Mesenteric fat pad (tissue), 1 donor: ENCODE results near the gene CACNA2D4. TPM values are rescaled to one million over a fixed set of nuclear protein-coding genes. Genes with fewer than 3 reads are reported as not detected.

Experiments
- DNase-seq: peaks from one replicate; pipeline ENCODE4 v3.0.0-alpha.2; 2020; ENCODE audit warnings: low spot score
- total RNA-seq: library from RNA; stranded (reverse); fragmentation: NEBNext Ultra II Directional; extraction: Animal tissue kit (Norgen Biotek cat#: 25700); gene quantifications from one replicate; pipeline ENCODE4 v1.2.1, GENCODE V29; 2021
- donor health status: DM: yes; HTN: yes; CAD: no.

CACNA2D4 gene
- total RNA-seq, 1 donor from 2014 or later, result 8.8 TPM

DNA sequence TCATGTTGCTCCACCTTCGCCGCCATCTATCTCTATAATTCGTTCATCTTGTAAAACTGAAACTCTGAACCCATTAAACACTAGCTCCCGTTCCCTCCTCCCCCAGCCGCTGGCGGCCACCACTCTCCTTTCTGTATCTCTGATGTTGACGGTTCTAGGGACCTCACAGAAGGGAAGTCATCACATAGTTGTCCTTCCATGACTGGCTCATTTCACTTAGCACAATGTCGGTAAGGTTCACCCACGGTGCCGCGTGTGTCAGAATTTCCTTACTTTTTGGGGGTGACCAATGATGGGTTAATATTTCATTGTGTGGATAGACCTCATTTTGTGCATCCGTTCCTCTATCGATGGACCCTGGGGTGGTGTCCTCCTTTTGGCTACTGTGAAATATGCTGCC lies 2.0 kb upstream of the CACNA2D4 start:
- DNase-seq, result no peak

DNA sequence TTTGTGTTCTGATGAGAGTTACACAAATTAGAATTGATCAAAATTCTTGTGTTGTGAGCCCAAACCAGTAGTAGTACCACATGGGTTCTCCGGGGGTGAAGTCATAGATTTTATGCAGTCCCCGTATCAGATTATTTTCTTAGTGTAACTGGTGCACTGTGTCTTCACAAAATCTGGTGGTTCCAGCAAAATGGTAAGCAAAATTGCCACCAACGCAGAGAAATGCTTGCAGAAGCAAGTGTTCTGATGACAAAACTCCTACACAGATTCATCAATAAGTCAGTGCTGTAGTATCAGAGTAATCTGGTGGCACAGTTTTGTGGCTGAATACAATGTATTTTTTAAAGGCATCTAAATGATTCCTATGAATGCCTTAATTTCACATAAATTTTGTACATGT lies 1.3 kb upstream of the CACNA2D4 start:
- DNase-seq, result no peak

DNA sequence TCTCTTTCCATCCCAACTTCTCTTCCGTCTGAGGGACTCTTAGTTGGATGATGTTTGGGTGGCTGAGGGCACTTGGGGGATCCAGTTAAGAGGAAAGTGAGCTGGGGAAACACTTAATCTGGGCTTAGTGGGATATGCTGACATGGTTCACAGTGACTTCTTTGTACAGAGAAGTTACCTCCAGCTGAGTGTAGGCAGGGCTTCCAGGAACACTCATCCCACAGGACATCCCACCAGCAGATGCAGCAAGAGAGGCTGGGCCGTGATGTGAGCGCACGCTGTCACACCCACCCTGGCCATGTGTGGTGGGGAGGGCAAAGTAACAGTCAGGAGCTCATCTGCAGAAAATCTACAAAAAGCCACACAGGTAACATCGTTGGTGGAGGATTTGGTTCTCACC lies 832 bp upstream of the CACNA2D4 start:
- no peak for DNase-seq

DNA sequence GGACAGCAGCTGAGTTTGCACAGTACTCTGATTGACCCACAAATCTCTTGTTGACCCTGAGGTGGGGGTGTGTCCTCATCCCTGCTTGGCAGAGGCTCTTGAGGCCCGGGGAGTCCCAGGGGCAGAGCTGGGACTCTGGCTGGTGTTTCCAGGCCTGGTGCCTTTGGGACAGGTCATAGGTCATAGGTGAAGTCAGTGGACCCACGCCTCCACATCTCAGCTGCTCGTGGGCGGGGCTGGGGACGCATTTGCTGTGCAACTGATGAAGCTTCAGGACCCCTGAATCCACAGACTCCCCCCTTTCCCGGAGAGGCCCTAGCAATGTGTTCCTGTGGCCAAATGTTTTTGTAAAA lies 408 bp upstream of the CACNA2D4 start:
- no peak for DNase-seq

DNA sequence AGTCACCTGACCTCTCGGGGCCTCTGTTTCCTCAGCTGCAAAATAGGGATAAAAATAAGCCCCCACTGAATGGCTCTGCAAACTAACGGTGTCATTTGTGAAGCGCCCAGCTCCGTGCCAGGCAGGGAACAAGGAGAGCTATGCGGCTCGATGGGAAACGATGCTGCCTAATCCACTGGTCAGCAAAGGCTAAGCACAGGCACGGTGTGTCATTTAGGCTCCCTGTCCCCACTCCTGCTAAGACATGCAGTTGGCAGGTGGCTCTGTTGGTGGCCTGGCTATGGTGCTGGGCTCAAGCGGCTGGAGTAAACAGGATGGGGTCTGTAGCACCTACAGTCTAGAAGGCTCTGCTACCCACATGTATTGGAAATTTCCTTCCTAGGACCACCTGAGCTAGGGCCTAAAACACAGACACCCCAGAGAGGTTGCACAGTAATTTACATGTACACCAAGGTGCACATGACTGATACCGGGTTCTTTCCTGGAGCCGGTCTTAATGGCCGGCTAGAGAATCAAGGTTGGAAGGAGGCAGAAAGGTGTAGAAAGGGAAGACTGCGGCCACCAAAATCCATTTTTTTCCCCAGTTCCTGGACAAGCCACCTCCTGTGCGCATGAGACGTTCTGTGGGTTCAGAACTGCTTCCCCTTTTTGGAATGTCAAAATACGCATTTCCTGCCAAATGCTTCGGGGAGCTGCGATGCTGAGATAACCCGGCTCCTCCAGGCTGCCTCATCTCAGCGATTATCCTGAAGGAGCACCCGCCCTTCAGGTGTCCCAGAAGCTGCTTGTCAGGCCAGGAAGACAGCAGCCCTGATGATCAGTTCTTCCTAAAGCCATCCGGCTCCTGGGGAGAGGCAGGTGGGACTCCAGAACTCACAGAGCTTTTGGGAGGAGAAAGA lies 1.0 kb downstream of the CACNA2D4 start:
- DNase-seq, result peak; percentile 71

DNA sequence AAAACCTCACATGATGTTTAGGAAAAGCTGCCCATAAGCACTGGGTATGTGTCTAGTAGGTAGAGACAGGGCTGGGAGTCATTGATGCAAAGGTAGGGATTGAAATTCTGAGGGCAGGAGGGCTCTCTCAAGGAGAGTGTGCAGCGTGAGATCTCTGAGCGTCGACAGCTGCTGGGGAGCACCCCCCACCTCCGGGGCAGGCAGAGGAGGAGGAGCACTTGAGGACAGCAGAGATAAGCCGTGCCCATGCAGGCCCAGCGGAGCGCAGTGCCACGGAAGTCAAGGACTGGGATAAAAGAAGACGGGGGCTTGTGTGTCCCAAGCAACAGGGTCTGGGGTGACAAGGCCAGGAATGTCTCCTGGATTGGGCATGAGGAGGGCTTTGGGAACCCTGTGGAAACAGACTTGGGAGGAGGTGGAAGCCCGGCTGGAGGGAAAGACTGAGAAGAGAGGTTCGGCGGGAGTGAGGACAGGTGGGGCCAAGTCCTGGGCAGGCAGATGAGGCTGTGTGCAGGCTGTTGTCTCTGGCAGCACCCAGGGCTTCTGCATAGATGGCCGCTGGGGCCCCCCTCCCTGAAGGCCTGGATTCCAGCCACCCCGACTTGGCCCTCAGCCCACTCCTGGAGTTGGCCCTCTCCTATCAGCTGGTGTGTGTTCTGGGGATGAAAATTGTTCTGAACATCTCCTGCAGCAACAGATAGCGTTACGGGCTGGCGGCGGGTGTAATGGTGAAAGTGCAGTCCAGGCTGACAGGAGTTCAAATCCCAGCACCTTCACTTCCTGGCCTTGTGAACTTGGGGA lies 1.9 kb downstream of the CACNA2D4 start:
- peak; percentile 84 for DNase-seq

DNA sequence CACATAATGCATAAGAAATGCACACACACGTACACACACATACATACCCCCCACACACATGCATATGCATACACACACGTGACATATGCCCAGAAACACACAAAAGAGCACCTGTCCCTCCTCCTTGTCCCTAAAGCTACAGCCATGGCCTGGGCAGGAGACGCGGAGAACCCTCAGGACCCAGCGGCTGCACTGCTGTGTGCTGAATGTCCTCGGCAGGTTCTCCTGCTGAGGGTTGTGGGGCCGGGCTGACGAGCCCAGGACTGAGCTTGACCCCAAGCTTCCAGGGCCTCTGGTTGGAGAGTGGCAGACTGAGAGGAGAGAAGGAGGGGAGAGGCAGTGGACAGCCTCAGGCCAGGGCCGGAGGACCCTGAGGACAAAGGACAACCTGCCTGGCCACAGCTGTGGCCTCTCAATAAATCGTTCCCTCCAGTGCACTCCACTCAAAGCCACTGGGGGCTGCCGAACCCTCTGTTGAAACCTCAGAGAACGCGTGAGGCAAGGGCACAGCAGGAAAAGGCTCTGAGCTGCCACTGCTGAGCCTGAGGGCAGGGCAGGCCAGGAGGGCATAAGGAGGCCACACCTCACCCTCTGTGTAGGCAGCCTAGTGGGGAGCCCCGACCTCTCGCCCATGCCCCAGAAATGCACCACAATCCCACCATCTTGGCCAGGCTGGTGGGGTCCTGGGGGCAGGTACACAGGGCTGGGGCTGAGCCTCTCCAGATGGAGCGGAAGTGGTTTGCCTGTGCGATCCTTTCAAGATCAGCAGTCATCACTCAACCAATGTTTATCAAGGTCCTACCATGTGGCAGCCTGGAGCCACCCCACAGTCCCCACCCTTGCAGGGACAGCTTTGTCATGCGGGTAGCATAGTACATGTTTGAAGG lies 3.1 kb downstream of the CACNA2D4 start:
- DNase-seq, result peak; percentile 82

DNA sequence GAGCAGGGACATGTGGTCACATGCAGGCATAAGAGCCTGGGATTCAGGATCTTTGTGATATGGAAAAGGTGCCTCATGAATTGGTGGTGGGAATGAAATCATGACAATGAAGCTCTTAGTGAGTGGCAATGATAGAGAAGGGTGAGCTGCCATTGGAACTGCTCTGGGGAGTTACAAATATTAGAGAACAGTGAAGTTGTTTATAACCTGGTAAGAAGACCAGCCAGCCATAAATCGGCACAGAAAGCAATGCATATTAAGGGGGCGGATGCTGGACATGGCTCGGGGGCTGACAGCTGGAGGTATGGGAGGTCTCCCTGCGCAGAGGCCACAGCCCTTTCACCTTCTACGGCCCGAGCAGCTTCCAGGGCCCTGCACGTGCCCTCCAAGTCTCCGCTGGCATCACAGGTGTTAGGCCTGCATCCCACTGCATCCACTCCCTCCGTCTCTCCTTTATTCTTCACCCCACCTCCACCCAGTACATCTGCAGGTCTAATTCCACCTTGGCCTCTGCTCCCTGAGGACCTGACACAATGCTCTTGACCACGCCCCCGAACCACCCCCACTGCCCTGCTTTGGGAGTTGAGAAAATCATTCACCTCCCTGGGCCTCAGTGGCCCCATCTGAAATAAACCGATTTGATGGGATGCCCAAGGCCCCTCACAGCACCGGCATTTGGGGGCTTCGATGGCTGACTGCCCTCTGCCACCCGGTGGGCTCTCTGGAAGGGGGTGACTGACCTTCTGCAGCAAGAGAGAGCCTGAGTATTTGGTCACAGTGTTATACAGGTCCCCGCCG lies 4.1 kb downstream of the CACNA2D4 start:
- DNase-seq, result peak; percentile 47

DNA sequence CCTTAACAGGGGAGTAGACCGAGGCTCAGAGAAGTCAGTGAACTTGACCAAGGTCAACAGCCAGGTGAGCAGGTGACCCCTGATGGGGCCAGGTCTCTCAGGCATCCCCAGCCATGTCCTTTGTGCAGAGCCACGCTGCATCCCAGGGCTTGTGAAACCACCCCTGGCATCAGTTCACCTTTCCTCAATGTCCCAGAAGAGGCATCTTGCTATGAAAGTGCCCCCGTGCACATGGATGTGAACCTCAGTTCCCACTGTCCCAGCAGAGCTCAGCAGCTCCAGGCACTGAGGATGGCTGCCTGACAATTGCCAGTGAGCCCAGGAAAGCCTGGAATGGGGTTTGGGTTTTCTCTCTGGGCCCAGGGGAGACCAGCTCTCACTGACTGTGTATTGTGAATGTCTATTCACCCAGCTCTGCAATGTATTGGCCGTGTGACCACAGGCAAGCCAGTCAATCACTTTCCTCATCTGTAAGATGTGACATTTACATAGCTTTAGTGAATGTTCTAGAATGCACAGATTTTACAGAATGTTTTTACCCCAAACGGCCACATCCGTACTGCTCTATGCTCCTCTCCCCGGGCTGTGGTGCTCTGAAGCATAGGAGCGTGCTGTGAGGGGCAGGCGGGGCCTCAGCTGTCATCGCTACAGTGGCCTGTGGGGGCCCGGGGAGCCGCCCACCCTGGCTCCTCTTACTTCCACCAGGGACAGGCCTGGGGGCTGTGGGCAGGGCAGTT lies 4.9 kb downstream of the CACNA2D4 start:
- DNase-seq, result peak; percentile 81

DNA sequence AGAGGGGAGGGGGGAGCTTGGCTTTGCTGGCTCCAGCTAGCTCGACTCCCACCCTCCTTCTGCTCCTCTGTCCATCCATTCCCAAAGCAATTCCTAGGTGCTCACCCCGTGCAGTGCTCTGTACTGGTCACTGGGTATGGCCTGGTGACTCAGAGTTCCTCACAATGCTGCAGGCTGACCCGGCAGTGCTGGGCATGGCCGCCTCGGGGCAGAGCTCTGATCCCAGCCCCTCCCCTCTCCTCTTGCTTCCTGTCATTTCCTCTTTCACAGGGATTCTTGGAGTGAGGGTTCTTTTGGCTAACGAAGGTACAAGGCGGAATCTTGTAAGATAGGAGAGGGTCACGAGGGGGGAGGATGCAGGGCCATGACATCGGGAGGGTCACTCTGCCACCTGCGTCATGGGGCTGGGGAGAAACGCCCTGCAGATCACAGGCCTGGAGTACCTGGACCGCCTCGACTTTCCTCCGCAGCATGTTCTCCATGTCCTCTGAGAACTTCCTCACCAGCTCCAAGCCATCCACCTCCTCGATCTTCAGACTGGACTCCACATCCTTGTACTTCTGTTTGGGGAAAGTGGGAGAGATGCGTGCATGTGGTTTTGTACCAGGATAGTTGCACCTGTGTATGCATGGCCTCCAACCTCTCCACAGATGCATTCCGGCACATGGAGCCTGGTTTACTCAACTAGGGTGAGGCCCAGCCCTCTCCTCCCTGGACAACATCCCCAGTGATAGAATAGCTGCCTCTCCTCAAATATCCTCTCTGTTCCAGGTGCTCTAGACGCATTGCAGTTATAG lies 5.7 kb downstream of the CACNA2D4 start:
- DNase-seq, result peak; percentile 68

DNA sequence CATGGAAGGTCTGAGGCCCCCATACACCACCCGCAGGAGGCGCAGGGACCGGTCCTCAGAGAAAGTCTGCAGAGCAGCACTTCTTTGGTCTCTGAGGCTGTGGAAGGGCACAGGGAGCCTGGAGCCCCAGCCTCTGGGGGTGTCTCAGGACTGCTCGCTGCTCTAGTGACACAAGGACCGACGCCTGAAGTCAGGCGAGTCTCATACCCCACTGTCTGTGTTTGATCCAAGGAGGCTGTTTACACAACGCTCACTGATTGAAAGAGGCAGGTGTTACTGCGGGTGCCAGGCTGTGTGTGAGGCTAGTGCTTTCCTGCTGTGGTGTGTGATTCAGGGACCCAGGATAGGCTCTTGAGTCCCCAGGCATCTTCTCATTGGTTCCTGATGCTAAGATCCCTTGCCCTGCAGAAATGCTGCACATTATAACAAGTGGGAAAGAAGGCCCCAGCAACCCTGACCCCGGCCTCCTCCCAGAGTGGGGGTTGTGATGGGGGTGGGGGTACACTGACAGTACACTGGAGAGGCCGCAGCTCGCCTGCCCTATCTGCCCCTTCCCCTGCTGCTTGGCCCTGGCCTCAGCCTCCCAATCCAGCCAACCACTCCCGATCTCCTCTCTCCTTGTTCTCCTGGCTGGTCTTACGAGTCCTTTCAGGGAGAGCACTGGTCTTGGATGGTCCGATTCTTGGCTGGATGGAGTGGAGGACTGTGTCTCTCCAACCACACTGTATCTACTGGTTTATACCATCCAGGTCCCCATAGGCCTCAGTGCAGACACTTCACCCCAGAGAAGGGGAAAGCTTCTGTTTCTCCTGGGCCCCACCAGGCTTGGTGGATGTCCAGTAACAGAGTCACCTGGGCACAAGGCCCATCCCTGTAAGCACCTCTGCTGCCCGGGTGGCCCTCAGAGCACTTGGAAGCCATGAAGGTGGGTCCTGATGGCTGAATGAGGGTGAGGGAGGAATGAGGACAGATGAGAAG lies 6.6 kb downstream of the CACNA2D4 start:
- peak; percentile 67 for DNase-seq

DNA sequence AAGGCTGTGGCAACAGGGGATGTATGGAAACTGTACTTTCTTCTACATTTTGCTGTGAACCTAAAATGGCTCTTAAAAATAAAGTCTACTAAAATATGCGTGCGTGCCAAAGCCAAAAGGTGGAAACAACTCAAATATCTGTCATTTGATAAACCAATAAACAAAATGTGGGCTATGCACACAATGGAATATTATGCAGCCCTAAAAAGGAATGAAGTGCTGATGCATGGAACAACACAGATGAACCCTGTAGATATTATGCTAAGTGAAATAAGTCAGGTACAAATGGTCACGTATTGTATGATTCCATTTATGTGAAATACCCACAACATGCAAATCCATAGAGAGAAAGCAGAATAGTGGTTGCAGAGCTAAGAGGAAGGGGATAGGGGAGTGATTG lies 8.0 kb downstream of the CACNA2D4 start:
- no peak for DNase-seq

DNA sequence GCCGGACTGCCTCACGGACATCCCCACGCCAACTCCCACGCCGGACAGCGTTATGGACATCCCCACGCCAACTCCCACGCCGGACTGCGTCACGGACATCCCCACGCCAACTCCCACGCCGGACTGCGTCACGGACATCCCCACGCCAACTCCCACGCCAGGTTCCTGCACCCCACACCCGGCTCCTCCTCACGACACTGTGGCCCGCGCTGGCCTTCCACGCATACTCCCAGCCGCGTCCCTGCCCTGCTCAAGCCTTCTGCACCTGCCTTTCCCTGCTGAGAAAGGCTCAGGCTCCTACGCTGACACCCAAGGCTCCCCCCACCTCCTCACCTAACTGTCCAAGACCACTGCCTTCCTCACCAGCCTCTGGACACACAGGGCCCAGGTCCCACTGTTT lies 9.7 kb downstream of the CACNA2D4 start:
- peak; percentile 41 for DNase-seq

DNA sequence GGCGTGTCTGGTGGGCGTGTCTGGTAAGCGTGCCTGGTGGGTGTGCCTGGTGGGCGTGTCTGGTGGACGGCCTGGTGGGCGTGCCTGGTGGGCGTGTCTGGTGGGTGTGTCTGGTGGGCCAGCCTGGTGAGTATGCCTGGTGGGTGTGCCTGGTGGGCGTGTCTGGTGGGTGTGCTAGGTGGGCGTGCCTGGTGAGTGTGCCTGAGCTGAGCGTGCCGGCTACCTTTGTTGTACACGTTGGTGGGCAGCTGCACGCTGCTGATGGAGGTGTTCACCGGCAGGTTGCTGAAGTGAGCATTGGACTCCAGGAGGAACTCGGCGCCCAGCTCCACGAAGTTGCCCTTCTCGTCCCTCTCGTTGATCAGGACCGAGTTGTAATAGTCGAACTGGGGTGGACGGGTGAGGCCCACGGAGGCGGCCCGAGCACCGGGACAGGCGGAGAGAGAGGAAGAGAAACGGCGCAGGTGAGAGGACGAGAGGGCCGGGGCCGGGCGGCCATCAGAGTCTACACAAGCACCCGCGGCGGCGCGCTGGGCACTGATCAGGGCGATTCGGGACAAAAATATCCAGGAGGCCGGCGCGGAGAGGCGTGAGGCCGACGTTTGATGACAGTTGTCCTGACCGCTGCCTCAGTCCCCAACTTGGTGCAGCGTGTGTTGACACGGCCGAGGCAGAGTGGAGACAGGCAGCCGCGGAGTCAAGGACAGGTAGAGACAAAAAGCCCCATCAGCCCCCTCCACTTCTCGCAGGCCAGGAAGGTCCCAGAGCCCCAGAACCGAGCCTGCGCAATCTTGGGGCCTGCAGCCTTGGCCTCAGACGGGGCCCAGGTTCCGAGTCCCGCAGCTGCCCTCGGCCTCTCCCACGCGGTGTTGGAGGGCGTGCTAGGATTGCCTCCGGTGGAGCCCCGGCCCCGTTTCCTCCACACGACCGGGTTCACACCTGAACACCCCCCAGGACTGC lies 10.5 kb downstream of the CACNA2D4 start:
- DNase-seq, result peak; percentile 85

DNA sequence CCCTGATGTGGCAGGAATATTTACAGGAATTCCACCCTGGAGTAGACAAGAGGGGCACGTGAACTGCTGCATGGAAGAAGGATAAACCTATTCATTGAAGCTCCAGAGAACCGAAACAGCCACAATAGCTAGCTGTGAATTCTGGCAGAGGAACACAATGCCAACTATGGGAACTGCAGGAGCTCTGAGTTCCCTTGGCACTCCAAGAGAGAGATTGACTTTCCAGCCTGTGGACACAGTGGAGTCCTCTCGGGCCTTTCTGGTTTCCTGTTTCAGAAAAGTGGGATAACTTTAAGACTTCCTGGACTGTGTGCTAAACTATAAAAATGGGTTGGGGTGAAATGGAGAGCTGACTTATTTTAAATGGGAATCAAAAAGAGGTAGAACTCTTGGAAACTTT lies 11.9 kb downstream of the CACNA2D4 start:
- DNase-seq, result no peak

DNA sequence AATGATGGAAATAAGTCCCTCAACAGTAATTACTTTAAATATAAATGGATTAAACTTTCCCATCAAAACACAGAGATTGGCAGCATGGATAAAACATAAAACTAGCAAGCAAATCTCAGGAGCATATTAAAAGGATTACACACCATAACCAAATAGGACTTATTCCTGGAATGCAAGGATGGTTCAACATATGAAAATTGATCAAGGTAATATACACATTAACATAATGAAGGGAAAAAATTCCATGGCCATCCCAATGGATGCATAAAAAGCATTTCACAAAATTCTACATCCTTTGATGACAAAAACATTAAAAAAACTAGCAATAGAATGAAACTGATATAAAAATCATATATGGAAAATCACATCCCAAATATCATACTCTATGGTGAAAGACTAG lies 13.6 kb downstream of the CACNA2D4 start:
- DNase-seq, result no peak

DNA sequence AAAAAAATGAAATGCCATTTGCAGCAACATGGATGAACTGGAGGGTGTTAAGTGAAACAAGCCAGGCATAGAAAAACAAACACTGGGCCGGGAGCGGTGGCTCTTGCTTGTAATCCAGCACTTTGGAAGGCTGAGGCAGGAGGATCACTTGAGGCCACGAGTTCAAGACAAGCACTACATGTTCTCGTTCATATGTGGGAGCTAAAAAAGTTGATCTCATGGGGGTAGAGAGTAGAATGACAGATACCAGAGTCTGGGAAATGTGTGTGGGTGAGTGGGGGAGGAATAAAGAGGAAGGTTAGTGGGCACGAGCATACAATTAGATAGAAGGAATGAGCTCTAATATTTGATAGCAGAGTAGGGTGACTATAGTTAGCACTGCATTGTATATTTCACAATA lies 21.5 kb downstream of the CACNA2D4 start:
- DNase-seq, result no peak
